HG03159 (cell line): ENCODE results near the gene NAA11.

Experiments
- ATAC-seq: cut with Tn5 transposase; IDR thresholded peaks from one replicate; pipeline ENCODE4 v1.9.1; 2021; ENCODE audit warnings: mild to moderate bottlenecking, moderate library complexity; ENCODE audit not compliant: unreplicated experiment

Gene NAA11

GRCh38 chr4:79325864-79326328 lies at the start of gene NAA11:
Gene NAA11 (minus strand): TSS chr4:79326061. CDS start chr4:79325877, 184 bp downstream.
- ATAC-seq = no peak

- no peak for ATAC-seq
Measured at GRCh38 chr4:79370026-79370425, 44.2 kb upstream of the NAA11 start.

- no peak for ATAC-seq
Measured at GRCh38 chr4:79367096-79367495, 41.2 kb upstream of the NAA11 start.

GRCh38 chr4:79366422-79366821 lies 40.6 kb upstream of the NAA11 start:
- no peak for ATAC-seq

GRCh38 chr4:79364061-79364460 lies 38.2 kb upstream of the NAA11 start:
- ATAC-seq = no peak

- ATAC-seq = no peak
Measured at GRCh38 chr4:79362626-79363025, 36.8 kb upstream of the NAA11 start.

- ATAC-seq = no peak
Measured at GRCh38 chr4:79360006-79360405, 34.1 kb upstream of the NAA11 start.

- ATAC-seq = no peak
Measured at GRCh38 chr4:79358438-79358837, 32.6 kb upstream of the NAA11 start.

- no peak for ATAC-seq
Measured at GRCh38 chr4:79357365-79357764, 31.5 kb upstream of the NAA11 start.

- no peak for ATAC-seq
Measured at GRCh38 chr4:79353075-79353474, 27.2 kb upstream of the NAA11 start.

- no peak for ATAC-seq
Measured at GRCh38 chr4:79348405-79348804, 22.5 kb upstream of the NAA11 start.

- no peak for ATAC-seq
Measured at GRCh38 chr4:79341893-79342653, 16.2 kb upstream of the NAA11 start.

GRCh38 chr4:79340568-79340967 lies 14.7 kb upstream of the NAA11 start:
- no peak for ATAC-seq

- peak; percentile 74 for ATAC-seq
Measured at GRCh38 chr4:79338148-79338547, 12.3 kb upstream of the NAA11 start.

GRCh38 chr4:79334783-79335182 lies 8.9 kb upstream of the NAA11 start:
- ATAC-seq = no peak

GRCh38 chr4:79334341-79334740 lies 8.5 kb upstream of the NAA11 start:
- no peak for ATAC-seq

- no peak for ATAC-seq
Measured at GRCh38 chr4:79331126-79331876, 5.4 kb upstream of the NAA11 start.

GRCh38 chr4:79330720-79331119 lies 4.9 kb upstream of the NAA11 start:
- ATAC-seq = no peak

- no peak for ATAC-seq
Measured at GRCh38 chr4:79325436-79325835, 425 bp downstream of the NAA11 start.

GRCh38 chr4:79319975-79320374 lies 5.9 kb downstream of the NAA11 start:
- ATAC-seq = no peak

- no peak for ATAC-seq
Measured at GRCh38 chr4:79317711-79318110, 8.2 kb downstream of the NAA11 start.

GRCh38 chr4:79315891-79316290 lies 10.0 kb downstream of the NAA11 start:
- no peak for ATAC-seq
